ENCODE results near the gene HOXA2.

GRCh38 chr7:27109466-27110185 is 7.1 kb upstream of the HOXA2 start:
- TF ChIP-seq CTCF (IDR thresholded peaks at IDR 0.05) (no peak), POLR2AphosphoS5 (IDR thresholded peaks at IDR 0.05) (no peak), EP300 (IDR thresholded peaks at IDR 0.05) (no peak), POLR2A (IDR thresholded peaks at IDR 0.05) (no peak)

Measured in suprapubic skin (tissue), 4 donors.